Right atrium auricular region (tissue), 2 donors: ENCODE results near the gene RNF130. TPM values are rescaled to one million over a fixed set of nuclear protein-coding genes. Genes with fewer than 3 reads are reported as not detected.

Source experiments
- DNase-seq: peaks from one replicate; pipeline ENCODE4 v3.0.0-alpha.2; 2019; ENCODE audit warnings: low spot score
- H3K27ac ChIP-seq, 2 donors: fragments of 200-600 bp; sonication (generic); 1 replicate in 1 of 2; 2 replicates in 1 of 2; pipeline ENCODE4 v1.5.1; 2016 to 2019
- H3K27me3 ChIP-seq, 2 donors: fragments of 200-600 bp; sonication (generic); one replicate each; pipeline versions ENCODE4 v1.5.1 to v1.6.0; 2017 to 2019
- H3K36me3 ChIP-seq: fragments of 200-600 bp; sonication (generic); one replicate; pipeline ENCODE4 v1.5.1; 2016
- H3K4me1 ChIP-seq, 2 donors: fragments of 200-600 bp; sonication (generic); one replicate each; pipeline versions ENCODE4 v1.5.1 to v1.6.0; 2017 to 2019
- H3K4me3 ChIP-seq, 2 donors: fragments of 200-600 bp; sonication (generic); 1 replicate in 1 of 2; 2 replicates in 1 of 2; pipeline ENCODE4 v1.5.1; 2017 to 2019; ENCODE audit warnings: mild to moderate bottlenecking in 1 of 2, moderate library complexity in 1 of 2
- H3K9me3 ChIP-seq, 2 donors: fragments of 200-600 bp; sonication (generic); one replicate each; pipeline ENCODE4 v1.5.1; 2019
- total RNA-seq, 2 donors: library from RNA; depleted of rRNA; stranded (reverse); fragments of >200 nt; gene quantifications; one replicate each; pipeline ENCODE4 v1.1.0, GENCODE V29; 2016
- TF ChIP-seq, protein P1 (sequence below), 2 donors: fragments of 200-600 bp; sonication (generic); IDR thresholded peaks; one replicate each; pipeline ENCODE4 v1.5.1; 2019; ENCODE audit warnings: antibody characterized with exemption in 2 of 2

Gene RNF130
- total RNA-seq, 2 donors from 2014 or later: 42.9 to 51.3 TPM

DNA sequence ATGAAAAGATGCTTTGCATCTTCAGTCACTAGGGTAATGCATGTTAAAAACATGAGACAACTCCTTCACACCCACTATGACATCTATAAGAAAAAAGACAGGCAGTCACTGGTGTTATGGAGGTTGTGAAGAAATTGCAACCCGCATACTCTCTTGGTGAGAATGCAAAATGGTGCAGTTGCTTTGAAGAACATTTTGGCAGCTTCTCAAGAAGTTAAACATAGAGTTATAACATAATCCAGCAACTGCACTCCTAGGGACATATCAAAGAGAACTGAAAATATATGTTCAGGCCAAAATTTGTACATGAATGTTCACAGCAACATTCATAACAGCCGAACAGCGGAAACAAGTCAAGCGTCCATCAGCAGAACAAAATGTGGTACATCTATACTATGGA lies 117.6 kb downstream of the RNF130 start:
- Histone ChIP-seq H3K36me3 (peaks cover 4% of the 10 kb centered on the region), H3K4me3 (no peak overlapping the region), H3K27ac (no peak overlapping the region), H3K9me3 (no peaks in the 10 kb centered on the region), H3K4me1 (no peaks in the 10 kb centered on the region), H3K27me3 (no peaks in the 10 kb centered on the region)
- TF ChIP-seq, protein P1, sequence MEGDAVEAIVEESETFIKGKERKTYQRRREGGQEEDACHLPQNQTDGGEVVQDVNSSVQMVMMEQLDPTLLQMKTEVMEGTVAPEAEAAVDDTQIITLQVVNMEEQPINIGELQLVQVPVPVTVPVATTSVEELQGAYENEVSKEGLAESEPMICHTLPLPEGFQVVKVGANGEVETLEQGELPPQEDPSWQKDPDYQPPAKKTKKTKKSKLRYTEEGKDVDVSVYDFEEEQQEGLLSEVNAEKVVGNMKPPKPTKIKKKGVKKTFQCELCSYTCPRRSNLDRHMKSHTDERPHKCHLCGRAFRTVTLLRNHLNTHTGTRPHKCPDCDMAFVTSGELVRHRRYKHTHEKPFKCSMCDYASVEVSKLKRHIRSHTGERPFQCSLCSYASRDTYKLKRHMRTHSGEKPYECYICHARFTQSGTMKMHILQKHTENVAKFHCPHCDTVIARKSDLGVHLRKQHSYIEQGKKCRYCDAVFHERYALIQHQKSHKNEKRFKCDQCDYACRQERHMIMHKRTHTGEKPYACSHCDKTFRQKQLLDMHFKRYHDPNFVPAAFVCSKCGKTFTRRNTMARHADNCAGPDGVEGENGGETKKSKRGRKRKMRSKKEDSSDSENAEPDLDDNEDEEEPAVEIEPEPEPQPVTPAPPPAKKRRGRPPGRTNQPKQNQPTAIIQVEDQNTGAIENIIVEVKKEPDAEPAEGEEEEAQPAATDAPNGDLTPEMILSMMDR (IDR thresholded peaks at IDR 0.05): no peak
- DNase-seq: no peak

DNA sequence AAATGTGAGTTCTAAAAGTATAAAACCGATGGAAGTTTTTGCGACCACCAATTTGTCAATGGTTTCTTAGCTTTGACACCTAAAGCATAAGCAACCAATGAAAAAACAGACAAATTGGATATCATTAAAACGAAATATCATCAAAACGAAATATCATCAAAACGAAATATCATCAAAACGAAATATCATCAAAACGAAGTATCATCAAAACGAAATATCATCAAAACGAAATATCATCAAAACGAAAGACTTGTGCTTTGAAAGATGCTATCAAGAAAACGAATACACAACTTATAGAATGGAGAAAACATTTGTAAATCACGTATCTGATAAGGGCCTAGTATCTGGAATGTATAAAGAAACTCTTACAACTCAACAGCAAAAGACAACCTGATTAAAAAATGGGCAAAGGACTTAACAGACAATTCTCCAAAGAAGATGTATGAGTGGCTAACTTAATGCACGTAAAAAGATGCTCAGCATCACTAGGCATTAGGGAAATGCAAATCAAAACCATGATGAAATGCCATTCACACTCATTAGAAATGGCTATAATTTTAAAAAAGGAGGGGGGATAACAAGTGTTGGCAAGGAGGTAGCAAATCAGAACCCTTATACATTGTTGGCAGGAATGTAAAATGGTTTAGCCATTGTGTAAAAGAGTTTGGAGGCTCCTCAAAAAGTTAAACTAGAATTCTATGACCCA lies 134.4 kb downstream of the RNF130 start:
- Histone ChIP-seq H3K4me3 (no peak overlapping the region), H3K36me3 (no peaks in the 10 kb centered on the region), H3K9me3 (no peaks in the 10 kb centered on the region), H3K27me3 (no peaks in the 10 kb centered on the region), H3K27ac (no peak overlapping the region), H3K4me1 (no peaks in the 10 kb centered on the region)
- TF ChIP-seq, protein P1 (IDR thresholded peaks at IDR 0.05): no peak
- no peak for DNase-seq

GRCh38 chr5:179930788-179931473 lies 140.6 kb downstream of the RNF130 start:
- Histone ChIP-seq H3K36me3 (no peaks in the 10 kb centered on the region), H3K4me3 (no peak overlapping the region), H3K4me1 (no peaks in the 10 kb centered on the region), H3K27ac (no peak overlapping the region), H3K9me3 (no peaks in the 10 kb centered on the region), H3K27me3 (no peaks in the 10 kb centered on the region)
- TF ChIP-seq, protein P1 (IDR thresholded peaks at IDR 0.05): no peak
- DNase-seq: no peak

DNA sequence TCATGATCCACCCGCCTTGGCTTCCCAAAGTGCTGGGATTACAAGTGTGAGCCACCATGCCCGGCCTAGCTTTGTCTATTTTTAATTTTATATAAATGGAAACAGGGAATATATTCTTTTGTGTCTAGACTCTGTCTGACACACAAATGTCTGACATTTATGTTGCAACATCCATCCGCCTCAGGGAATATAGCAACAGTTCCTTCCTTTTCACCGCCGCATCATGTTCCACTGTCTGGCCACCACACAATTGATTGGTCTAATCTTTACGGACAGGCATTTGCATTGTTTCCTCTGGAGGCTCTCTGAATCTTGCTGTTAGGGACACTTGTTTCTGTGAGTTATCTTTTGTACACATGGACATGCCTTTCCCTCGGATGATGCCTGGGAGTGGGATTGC lies 143.7 kb downstream of the RNF130 start:
- TF ChIP-seq, protein P1 (IDR thresholded peaks at IDR 0.05): no peak
- Histone ChIP-seq H3K27me3 (no peaks in the 10 kb centered on the region), H3K4me1 (no peaks in the 10 kb centered on the region), H3K36me3 (no peaks in the 10 kb centered on the region), H3K27ac (no peak overlapping the region), H3K4me3 (no peak overlapping the region), H3K9me3 (no peaks in the 10 kb centered on the region)
- no peak for DNase-seq

GRCh38 chr5:179926657-179927056 lies 144.9 kb downstream of the RNF130 start:
- H3K36me3 ChIP-seq: no peaks in the 10 kb centered on the region
- no peaks in the 10 kb centered on the region for H3K27me3 ChIP-seq
- H3K4me3 ChIP-seq: no peak overlapping the region
- no peaks in the 10 kb centered on the region for H3K9me3 ChIP-seq
- H3K4me1 ChIP-seq: no peaks in the 10 kb centered on the region
- no peak for DNase-seq
- TF ChIP-seq, protein P1 (IDR thresholded peaks at IDR 0.05): no peak
- H3K27ac ChIP-seq: no peak overlapping the region
